LNCaP clone FGC (cell line): ENCODE measurements around the gene RAB1B.

Experiments used
- DNase-seq: peaks from one replicate; pipeline ENCODE4 v3.0.0-alpha.2; 2011; ENCODE audit warnings: low read depth
- H3K4me3 ChIP-seq: 2 replicates; pipeline ENCODE4 v1.5.1; 2011; ENCODE audit warnings: mild to moderate bottlenecking, low read depth, low read length, control low read depth
- TF ChIP-seq, protein P1 (sequence below): IDR thresholded peaks from 2 replicates; pipeline ENCODE4 v1.5.1; 2012; ENCODE audit warnings: mild to moderate bottlenecking; ENCODE audit not compliant: control insufficient read depth, insufficient read depth; ENCODE audit errors: extremely low read depth

RAB1B gene

GRCh38 chr11:66268244-66268951 is at the start of gene RAB1B:
Gene RAB1B, plus strand, starts transcription at chr11:66268639. Its CDS starts 41 bp downstream, at chr11:66268680.
- H3K4me3 ChIP-seq, result peak within 1 kb of the TSS; percentile 96
- TF ChIP-seq, protein P1, sequence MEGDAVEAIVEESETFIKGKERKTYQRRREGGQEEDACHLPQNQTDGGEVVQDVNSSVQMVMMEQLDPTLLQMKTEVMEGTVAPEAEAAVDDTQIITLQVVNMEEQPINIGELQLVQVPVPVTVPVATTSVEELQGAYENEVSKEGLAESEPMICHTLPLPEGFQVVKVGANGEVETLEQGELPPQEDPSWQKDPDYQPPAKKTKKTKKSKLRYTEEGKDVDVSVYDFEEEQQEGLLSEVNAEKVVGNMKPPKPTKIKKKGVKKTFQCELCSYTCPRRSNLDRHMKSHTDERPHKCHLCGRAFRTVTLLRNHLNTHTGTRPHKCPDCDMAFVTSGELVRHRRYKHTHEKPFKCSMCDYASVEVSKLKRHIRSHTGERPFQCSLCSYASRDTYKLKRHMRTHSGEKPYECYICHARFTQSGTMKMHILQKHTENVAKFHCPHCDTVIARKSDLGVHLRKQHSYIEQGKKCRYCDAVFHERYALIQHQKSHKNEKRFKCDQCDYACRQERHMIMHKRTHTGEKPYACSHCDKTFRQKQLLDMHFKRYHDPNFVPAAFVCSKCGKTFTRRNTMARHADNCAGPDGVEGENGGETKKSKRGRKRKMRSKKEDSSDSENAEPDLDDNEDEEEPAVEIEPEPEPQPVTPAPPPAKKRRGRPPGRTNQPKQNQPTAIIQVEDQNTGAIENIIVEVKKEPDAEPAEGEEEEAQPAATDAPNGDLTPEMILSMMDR, result no peak
- DNase-seq, result peak; percentile 98

DNA sequence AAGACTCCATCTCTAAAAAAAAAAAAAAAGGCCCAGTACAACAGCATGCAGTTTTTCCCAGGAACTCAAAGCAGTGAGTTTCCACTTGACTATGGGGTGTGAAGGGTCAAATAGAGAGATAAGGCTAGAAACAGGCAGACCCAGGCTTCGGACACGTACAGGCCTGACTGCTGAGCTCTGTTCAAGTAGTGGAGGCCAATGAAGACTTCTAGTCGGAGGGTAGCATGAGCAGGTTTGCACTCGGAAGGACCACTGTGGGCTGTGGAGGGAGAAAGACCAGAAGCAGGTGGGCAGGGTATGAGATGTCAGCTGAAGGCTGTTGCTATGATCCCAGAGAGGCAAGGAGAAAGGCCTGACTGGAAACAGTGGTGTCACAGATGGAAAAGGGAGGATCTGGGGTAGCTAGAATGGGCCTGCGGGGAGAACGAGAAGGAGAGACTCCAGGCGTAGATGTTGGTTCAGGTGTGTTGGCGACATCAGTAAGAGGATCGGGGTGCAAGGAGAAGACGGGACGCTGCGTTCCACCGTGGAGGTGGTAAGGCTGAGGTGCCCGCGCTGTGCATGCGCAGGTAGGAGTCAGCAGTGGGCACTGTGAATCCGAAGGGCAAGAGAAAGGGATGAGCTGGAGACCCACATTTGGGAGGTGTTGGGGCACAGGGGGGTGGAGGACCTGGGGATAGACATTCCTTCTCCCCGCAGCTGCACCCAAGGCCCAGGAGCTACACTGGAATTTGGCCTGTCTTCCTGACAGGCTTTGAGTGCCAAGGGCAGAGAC is 49.4 kb upstream of the RAB1B start:
- H3K4me3 ChIP-seq, result no peak overlapping the region
- TF ChIP-seq, protein P1, result no peak
- no peak for DNase-seq

DNA sequence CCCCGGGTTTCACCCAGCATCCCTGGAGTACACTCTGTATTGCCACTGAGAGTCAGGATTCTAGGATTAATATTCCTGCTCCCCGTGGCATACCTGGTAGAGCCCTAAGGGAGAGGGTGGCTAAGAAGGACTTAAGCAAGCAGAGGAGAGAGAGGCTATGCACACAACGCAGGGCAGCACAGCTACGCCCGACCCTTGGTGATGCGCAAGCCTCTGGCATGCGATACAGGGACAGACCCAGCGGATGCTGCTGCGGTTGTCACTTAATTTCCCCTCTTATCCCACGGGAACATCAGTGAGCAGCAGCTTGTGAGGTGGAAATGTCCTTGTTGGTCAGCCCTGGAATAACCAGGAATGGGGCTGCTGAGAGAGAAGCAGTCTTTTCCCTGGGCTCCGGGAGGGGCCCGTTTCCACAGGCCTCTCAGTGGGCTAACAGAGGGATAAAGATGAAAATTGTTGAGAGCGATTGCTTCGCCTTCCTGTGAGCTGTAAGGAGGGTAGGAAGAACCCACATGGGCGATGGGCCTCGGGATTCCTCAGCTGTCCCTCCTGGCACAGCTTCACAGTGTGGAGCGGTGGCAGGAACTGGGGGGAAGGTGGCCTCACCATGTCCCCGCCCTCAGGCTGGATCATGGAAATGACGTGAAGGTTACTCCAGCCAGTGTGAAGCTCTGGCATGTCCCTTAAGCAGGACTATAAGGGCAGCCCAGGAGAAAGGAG is 48.4 kb upstream of the RAB1B start:
- no peak for DNase-seq
- TF ChIP-seq, protein P1, result no peak
- no peak overlapping the region for H3K4me3 ChIP-seq

DNA sequence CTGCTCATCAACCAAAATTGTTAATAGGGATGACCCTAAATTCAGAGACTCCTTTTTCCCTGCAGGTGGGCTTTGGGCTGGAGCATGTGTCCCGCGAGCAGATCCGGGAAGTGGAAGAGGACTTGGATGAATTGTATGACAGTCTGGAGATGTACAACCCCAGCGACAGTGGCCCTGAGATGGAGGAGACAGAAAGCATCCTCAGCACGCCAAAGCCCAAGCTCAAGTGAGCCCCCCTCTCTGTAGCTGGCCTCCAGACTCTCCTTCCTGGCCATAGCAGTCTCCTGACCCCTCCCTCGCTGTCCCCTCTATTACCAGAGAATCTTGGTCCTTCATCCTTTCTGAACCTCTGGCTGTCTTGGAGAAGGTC is 47.9 kb upstream of the RAB1B start:
- DNase-seq, result no peak
- H3K4me3 ChIP-seq, result no peak overlapping the region
- TF ChIP-seq, protein P1, result no peak

DNA sequence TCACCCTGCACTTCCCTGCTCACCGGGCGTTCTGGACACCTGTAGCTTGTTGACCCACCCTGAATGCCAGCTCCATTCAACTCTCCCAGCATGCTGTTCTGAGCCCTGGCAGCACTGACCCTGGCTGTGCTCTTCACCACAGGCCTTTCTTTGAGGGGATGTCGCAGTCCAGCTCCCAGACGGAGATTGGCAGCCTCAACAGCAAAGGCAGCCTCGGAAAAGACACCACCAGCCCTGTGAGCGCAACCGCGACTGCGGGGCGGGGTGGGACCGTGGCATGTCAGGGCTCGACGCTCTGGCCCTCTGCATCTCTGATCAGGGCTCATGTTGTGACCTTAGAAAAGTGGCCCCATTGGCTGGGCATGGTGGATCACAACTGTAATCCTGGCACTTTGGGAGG is 47.4 kb upstream of the RAB1B start:
- DNase-seq, result no peak
- TF ChIP-seq, protein P1, result no peak
- H3K4me3 ChIP-seq, result no peak overlapping the region

GRCh38 chr11:66221726-66222236 is 46.7 kb upstream of the RAB1B start:
- DNase-seq, result no peak
- H3K4me3 ChIP-seq, result no peak overlapping the region
- TF ChIP-seq, protein P1, result no peak
